PC-9 (cell line): ENCODE measurements around the gene LSM10. TPM values are rescaled to one million over a fixed set of nuclear protein-coding genes. Genes with fewer than 3 reads are reported as not detected.
A peak's percentile ranks its signal among the peaks of the same experiment; 100 is the strongest.

ENCODE experiments used
- BruUV-seq: library from RNA; stranded (reverse); fragments of 400-500 nt; replicated peaks from 2 replicates; lab custom pipeline; 2021; lab: Mats Ljungman, UMichigan
- CTCF ChIA-PET: fragments of 300-600 bp; sonication (Branson Sonifier 250); formaldehyde crosslinking; loops from one replicate; lab custom pipeline; 2022; ENCODE audit warnings: antibody characterized with exemption; lab: Charles Lee
- POLR2A ChIA-PET: fragments of 300-600 bp; sonication (Branson Sonifier 250); formaldehyde crosslinking; loops from one replicate; lab custom pipeline; 2022; ENCODE audit warnings: antibody characterized with exemption; ENCODE audit not compliant: unreplicated experiment; lab: Charles Lee
- DNase-seq, 2 experiments: peaks; one replicate each; pipeline versions ENCODE4 v3.0.0 to v3.0.0-alpha.2; 2015 to 2022; ENCODE audit warnings: mixed read lengths in 1 of 2
- H2AFZ ChIP-seq: fragments of 200-600 bp; sonication (generic); 2 replicates; pipeline ENCODE4 v1.8.1; 2017; ENCODE audit warnings: antibody characterized with exemption
- H3F3A ChIP-seq: fragments of 200-600 bp; sonication (generic); 2 replicates; pipeline ENCODE4 v1.8.1; 2017; ENCODE audit warnings: antibody characterized with exemption, mild to moderate bottlenecking, low read depth; ENCODE audit not compliant: insufficient read depth
- H3K27ac ChIP-seq: fragments of 200-600 bp; sonication (generic); 2 replicates; pipeline ENCODE4 v1.6.1; 2016; ENCODE audit warnings: mixed run types
- H3K27me3 ChIP-seq: fragments of 200-600 bp; sonication (generic); 2 replicates; pipeline ENCODE4 v1.6.1; 2016; ENCODE audit warnings: low read depth, mixed run types; ENCODE audit not compliant: insufficient read depth
- H3K36me3 ChIP-seq: fragments of 200-600 bp; sonication (generic); 2 replicates; pipeline ENCODE4 v1.6.1; 2016; ENCODE audit warnings: low read depth, mixed run types
- H3K4me1 ChIP-seq: fragments of 200-600 bp; sonication (generic); replicated peaks from 2 replicates; pipeline ENCODE4 v1.6.1; 2016; ENCODE audit warnings: mixed run types; ENCODE audit not compliant: insufficient read depth
- H3K4me2 ChIP-seq: fragments of 200-600 bp; sonication (generic); 2 replicates; pipeline ENCODE4 v1.6.1; 2017; ENCODE audit warnings: mixed run types
- H3K4me3 ChIP-seq: fragments of 200-600 bp; sonication (generic); 2 replicates; pipeline ENCODE4 v1.6.1; 2016; ENCODE audit warnings: mixed run types
- H3K79me2 ChIP-seq: fragments of 200-600 bp; sonication (generic); 2 replicates; pipeline ENCODE4 v1.6.1; 2017; ENCODE audit warnings: low read depth, mixed run types
- H3K9me2 ChIP-seq: fragments of 200-600 bp; sonication (generic); 2 replicates; pipeline ENCODE4 v1.8.1; 2017; ENCODE audit warnings: mild to moderate bottlenecking; ENCODE audit not compliant: insufficient read depth
- H3K9me3 ChIP-seq: fragments of 200-600 bp; sonication (generic); 2 replicates; pipeline ENCODE4 v1.8.1; 2016; ENCODE audit warnings: low read depth; ENCODE audit not compliant: insufficient read depth
- H4K20me1 ChIP-seq: fragments of 200-600 bp; sonication (generic); 2 replicates; pipeline ENCODE4 v1.8.1; 2017; ENCODE audit not compliant: insufficient read depth
- CTCF ChIP-seq: fragments of 200-600 bp; sonication (generic); conservative IDR thresholded peaks from 2 replicates; pipeline ENCODE4 v1.6.1; 2017; ENCODE audit warnings: mixed run types, antibody characterized with exemption, mild to moderate bottlenecking, moderate library complexity
- EZH2 ChIP-seq: fragments of 200-600 bp; sonication (generic); IDR thresholded peaks from 2 replicates; pipeline ENCODE4 v1.8.0; 2017; ENCODE audit warnings: antibody characterized with exemption, low read depth
- intact Hi-C: fragments of 100-400 bp; cut with micrococcal nuclease; formaldehyde crosslinking; loops from one replicate; pipeline ENCODE4 v1.10.0; 2022; ENCODE audit not compliant: unreplicated experiment
- total RNA-seq: library from RNA; stranded (reverse); gene quantifications from 2 replicates; pipeline ENCODE4 v1.2.3, GENCODE V29; 2021

LSM10 gene
- total RNA-seq, 1 experiment from 2014 or later: 39.7 TPM

GRCh38 chr1:36346741-36347370 is 50.9 kb downstream of the LSM10 start:
- peaks cover 21% of the 10 kb centered on the region for H3K36me3 ChIP-seq

GRCh38 chr1:36345353-36345752 is 52.4 kb downstream of the LSM10 start:
- Histone ChIP-seq H3K9me2 (no peaks in the 10 kb centered on the region), H3K4me3 (no peak overlapping the region), H3K79me2 (peaks cover 4% of the 10 kb centered on the region; the same call in 1 of the 2 replicates), H3K9me3 (no peaks in the 10 kb centered on the region), H3K27ac (no peak overlapping the region), H3K4me2 (no peak overlapping the region), H3F3A (peaks cover 44% of the 10 kb centered on the region), H3K4me1 (peaks cover 39% of the 10 kb centered on the region), H3K27me3 (no peaks in the 10 kb centered on the region), H2AFZ (no peak overlapping the region), H4K20me1 (no peaks in the 10 kb centered on the region), H3K36me3 (peaks cover 21% of the 10 kb centered on the region)
- ChIA-PET POLR2A (interaction anchor here (0.6 kb wide), 1 partner anchor 72 kb away, joined by 4 read pairs; no protein-coding TSS in a partner anchor), CTCF (no interaction called here)
- TF ChIP-seq EZH2 (no peak), CTCF (no peak)
- no TSS peak for BruUV-seq
- no peak for DNase-seq
- intact Hi-C loops: no loop called here

More at GRCh38 chr1:36346741-36347370, 50.9 kb downstream of the LSM10 start:
- Histone ChIP-seq H2AFZ (no peak overlapping the region), H3F3A (peaks cover 59% of the 10 kb centered on the region), H3K4me3 (no peak overlapping the region), H3K9me3 (no peaks in the 10 kb centered on the region), H3K27ac (no peak overlapping the region), H3K9me2 (no peaks in the 10 kb centered on the region), H4K20me1 (no peaks in the 10 kb centered on the region), H3K4me2 (no peak overlapping the region), H3K79me2 (peaks cover 4% of the 10 kb centered on the region; the same call in 1 of the 2 replicates), H3K27me3 (no peaks in the 10 kb centered on the region), H3K4me1 (peaks cover 54% of the 10 kb centered on the region)
- ChIA-PET CTCF (no interaction called here), POLR2A (no interaction called here)
- intact Hi-C loops: no loop called here
- TF ChIP-seq CTCF: no peak
- TF ChIP-seq EZH2: no peak
- no peak for DNase-seq
- no TSS peak for BruUV-seq

GRCh38 chr1:36344395-36344680 is 53.4 kb downstream of the LSM10 start:
- no peaks in the 10 kb centered on the region for H3K9me3 ChIP-seq
- H3K4me3 ChIP-seq: no peak overlapping the region
- no peaks in the 10 kb centered on the region for H4K20me1 ChIP-seq
- peaks cover 29% of the 10 kb centered on the region for H3K4me1 ChIP-seq
- DNase-seq: no peak
- ChIA-PET CTCF (interaction anchor here (0.6 kb wide), 2 partner anchors 245 to 1344 kb away, joined by 4 to 12 read pairs; no protein-coding TSS in a partner anchor), POLR2A (no interaction called here)
- H2AFZ ChIP-seq: no peak overlapping the region
- H3K4me2 ChIP-seq: no peak overlapping the region
- H3K36me3 ChIP-seq: peaks cover 20% of the 10 kb centered on the region
- H3K79me2 ChIP-seq: 0 out of 2 replicates have a peak, but pooled peaks cover 4% of the 10 kb centered on the region
- H3K27me3 ChIP-seq: no peaks in the 10 kb centered on the region
- BruUV-seq: no TSS peak
- H3F3A ChIP-seq: peaks cover 38% of the 10 kb centered on the region
- TF ChIP-seq CTCF (no peak), EZH2 (no peak)
- H3K27ac ChIP-seq: peak overlapping the region; percentile 75
- intact Hi-C loops: loop anchor here (5.0 kb wide), 2 partner anchors 208 to 833 kb away; no protein-coding TSS in a partner anchor
- no peaks in the 10 kb centered on the region for H3K9me2 ChIP-seq
